Transverse colon (tissue), 4 donors: Measurements from ENCODE around the gene MAP3K21. TPM values are rescaled to one million over a fixed set of nuclear protein-coding genes. Genes with fewer than 3 reads are reported as not detected.

Experiments
- DNase-seq: peaks from one replicate; pipeline ENCODE4 v3.0.0-alpha.2; 2019
- H3K27ac ChIP-seq, 4 donors: fragments of 200-600 bp; sonication (generic); 2 replicates each; pipeline ENCODE4 v1.5.1; 2016 to 2018; ENCODE audit warnings: inconsistent platforms in 4 of 4
- H3K27me3 ChIP-seq: fragments of 200-600 bp; sonication (generic); 2 replicates; pipeline ENCODE4 v1.5.1; 2017; ENCODE audit warnings: inconsistent platforms
- H3K36me3 ChIP-seq, 4 donors: fragments of 200-600 bp; sonication (generic); 2 replicates each; pipeline ENCODE4 v1.5.1; 2017 to 2019; ENCODE audit warnings: inconsistent platforms in 4 of 4
- H3K4me1 ChIP-seq, 4 donors: fragments of 200-600 bp; sonication (generic); 2 replicates each; pipeline ENCODE4 v1.5.1; 2017 to 2020; ENCODE audit warnings: inconsistent platforms in 4 of 4
- H3K4me3 ChIP-seq, 4 donors: fragments of 200-600 bp; sonication (generic); 1 replicate in 1 of 4; 2 replicates in 3 of 4; pipeline versions ENCODE4 v1.5.1 to v1.6.1; 2017 to 2019; ENCODE audit warnings: inconsistent platforms in 4 of 4
- H3K9me3 ChIP-seq, 2 donors: fragments of 200-600 bp; sonication (generic); 2 replicates each; pipeline ENCODE4 v1.5.1; 2017 to 2019; ENCODE audit warnings: inconsistent platforms in 2 of 2
- CTCF ChIP-seq, 5 experiments: fragments of 200-600 bp in 3 of 5; fragments of 450-650 bp in 2 of 5; sonication (generic) in 3 of 5; IDR thresholded peaks; 1 replicate in 2 of 5; 2 replicates in 3 of 5; pipeline ENCODE4 v1.5.1; 2016 to 2017; ENCODE audit warnings: antibody characterized with exemption in 5 of 5, inconsistent platforms in 3 of 5, mild to moderate bottlenecking in 2 of 5, moderate library complexity in 1 of 5
- EP300 ChIP-seq: sonication (generic); formaldehyde crosslinking; IDR thresholded peaks from one replicate; pipeline ENCODE4 v1.6.1; 2017; ENCODE audit warnings: antibody characterized with exemption, low read depth
- POLR2A ChIP-seq: fragments of 450-650 bp; IDR thresholded peaks from one replicate; pipeline ENCODE4 v1.6.1; 2016; ENCODE audit warnings: antibody characterized with exemption, mild to moderate bottlenecking, moderate library complexity
- POLR2AphosphoS5 ChIP-seq, 3 donors: sonication (generic); formaldehyde crosslinking; IDR thresholded peaks; one replicate each; pipeline ENCODE4 v1.6.1; 2016; ENCODE audit warnings: antibody characterized with exemption in 3 of 3
- WGBS, 2 donors: methylation state at CpG; one replicate each; pipeline ENCODE4 v1.1.5; 2018; ENCODE audit warnings: low coverage in 1 of 2; 5-methylcytosine and 5-hydroxymethylcytosine counted together
- in situ Hi-C, 4 donors: fragments of 200-750 bp; cut with MboI; loops; one replicate each; pipeline versions ENCODE4 v1.15.0 to v1.15.1; 2017; ENCODE audit warnings: low sequenced_read_pairs in 3 of 4, low pct_ligation_motif_present in 1 of 4, low pct_unique_long_range_greater_than_20kb in 1 of 4
- intact Hi-C: fragments of 100-400 bp; cut with DNase I; formaldehyde crosslinking; loops from one replicate; pipeline ENCODE4 v1.15.1; 2023; ENCODE audit warnings: low total_unique reads
- total RNA-seq, 4 donors: library from RNA; depleted of rRNA; stranded (reverse); fragments of >200 nt; gene quantifications; one replicate each; pipeline ENCODE4 v1.1.0, GENCODE V29; 2016

The MAP3K21 gene
- total RNA-seq, 4 donors from 2014 or later, result 18.7 to 69.3 (median 28.9) TPM

DNA sequence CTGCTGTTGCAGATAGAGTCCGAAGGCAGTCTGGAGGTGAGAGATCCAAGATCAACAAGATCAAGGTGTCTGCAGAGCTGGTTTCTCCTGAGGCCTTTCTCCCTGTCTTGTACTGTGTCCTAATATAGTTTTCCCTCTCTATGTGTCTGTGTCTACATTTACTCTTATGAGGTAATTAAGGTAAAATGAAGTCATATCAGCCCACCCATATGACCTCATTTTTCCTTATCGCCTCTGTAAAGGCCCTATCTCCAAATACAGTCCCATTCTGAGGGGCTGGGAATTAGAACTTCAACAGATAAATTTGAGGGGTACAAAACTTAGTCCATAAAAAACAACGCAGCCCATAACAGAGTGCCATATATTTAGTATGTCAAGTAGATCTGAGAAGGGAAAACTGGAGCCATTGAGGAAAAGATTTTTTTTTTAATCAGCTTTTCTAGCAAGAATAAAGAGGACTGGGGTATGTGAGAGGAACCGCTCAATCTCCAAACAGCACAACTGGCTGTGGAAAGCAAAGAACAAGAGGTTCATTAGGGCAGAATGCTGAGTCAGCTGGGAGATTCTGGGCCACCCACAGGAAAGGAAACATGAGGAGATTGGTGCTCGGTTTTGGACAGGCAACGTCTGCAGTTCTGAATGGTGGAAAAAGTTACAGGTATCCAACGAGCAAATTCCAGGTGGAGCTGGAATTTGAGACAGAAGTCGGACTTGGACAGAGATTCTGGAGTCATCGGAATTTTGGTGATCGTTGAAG, 65.7 kb downstream of the MAP3K21 start:
- Histone ChIP-seq H3K4me3 (no peak overlapping the region), H3K27ac (no peak overlapping the region), H3K36me3 (no peaks in the 10 kb centered on the region), H3K9me3 (no peaks in the 10 kb centered on the region), H3K27me3 (peaks cover 13% of the 10 kb centered on the region), H3K4me1 (no peaks in the 10 kb centered on the region)
- in situ Hi-C loops (loop anchor here in 2 of 4 donors (5.0 to 25.0 kb wide), 2 partner anchors 669 kb away; no protein-coding TSS in a partner anchor), intact Hi-C loops (no loop called here)
- no peak for TF ChIP-seq CTCF (IDR thresholded peaks at IDR 0.05)
- WGBS, 2 donors, result 62% methylated on average over 10 of the region's 10 CpGs
- DNase-seq, result no peak

- in situ Hi-C loops (loop anchor here in 2 of 4 donors (5.0 to 25.0 kb wide), 2 partner anchors 668 kb away; no protein-coding TSS in a partner anchor), intact Hi-C loops (no loop called here)
- Histone ChIP-seq H3K27me3 (peaks cover 13% of the 10 kb centered on the region), H3K4me3 (no peak overlapping the region), H3K4me1 (no peaks in the 10 kb centered on the region), H3K36me3 (no peaks in the 10 kb centered on the region), H3K9me3 (no peaks in the 10 kb centered on the region), H3K27ac (no peak overlapping the region)
- 84 to 86% methylated on average over 3 of the region's 3 CpGs for WGBS, 2 donors
- TF ChIP-seq CTCF (IDR thresholded peaks at IDR 0.05) (no peak), POLR2AphosphoS5 (IDR thresholded peaks at IDR 0.05) (no peak), POLR2A (no peak), EP300 (no peak)
- DNase-seq, result no peak
Measured at GRCh38 chr1:233393926-233394680, 66.6 kb downstream of the MAP3K21 start.

DNA sequence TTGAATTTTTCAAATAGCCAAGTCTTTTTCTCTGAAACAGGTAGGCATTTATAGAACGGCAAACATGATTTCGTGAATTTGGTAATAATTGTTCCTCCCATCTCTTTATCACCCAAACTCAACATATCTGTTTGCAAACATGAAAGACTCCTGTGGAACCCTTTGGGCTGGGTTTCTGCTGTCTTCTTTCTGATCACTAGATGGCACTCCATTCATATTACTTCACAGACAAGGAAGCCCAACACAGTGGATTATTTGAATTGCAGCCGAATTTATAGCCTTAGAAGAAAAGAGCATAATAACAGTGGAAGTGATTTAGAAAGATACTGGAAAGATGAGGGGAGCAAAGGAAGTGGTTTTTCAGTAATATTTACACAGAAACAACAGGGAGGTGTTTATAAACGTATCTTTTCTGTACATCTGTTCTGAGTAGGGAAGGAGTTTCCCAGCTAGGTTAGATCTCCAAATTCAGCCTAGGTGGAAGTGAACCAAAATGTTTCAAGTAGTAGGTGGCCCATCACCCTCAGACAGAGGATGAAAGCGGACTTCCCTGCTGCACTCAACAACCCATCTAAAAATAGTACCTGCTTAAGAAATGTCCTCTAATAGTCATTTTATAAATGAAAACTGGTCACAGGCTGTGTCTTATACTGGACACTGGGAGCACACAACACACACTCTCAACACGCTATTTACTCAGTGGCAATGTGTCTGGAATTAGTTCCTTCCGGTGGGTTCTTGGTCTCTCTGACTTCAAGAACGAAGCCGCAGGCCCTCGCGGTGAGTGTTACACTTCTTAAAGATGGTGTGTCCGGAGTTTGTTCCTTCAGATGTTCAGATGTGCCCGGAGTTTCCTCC, 67.6 kb downstream of the MAP3K21 start:
- 60 to 65% methylated on average over 9 to 13 of the region's 13 CpGs for WGBS, 2 donors
- peaks cover 13% of the 10 kb centered on the region for H3K27me3 ChIP-seq
- no peak overlapping the region for H3K27ac ChIP-seq
- H3K9me3 ChIP-seq, result no peaks in the 10 kb centered on the region
- in situ Hi-C loops, result loop anchor here in 2 of 4 donors (5.0 to 25.0 kb wide), 2 partner anchors 667 kb away; no protein-coding TSS in a partner anchor
- H3K4me1 ChIP-seq, result no peaks in the 10 kb centered on the region
- intact Hi-C loops, result no loop called here
- H3K4me3 ChIP-seq, result no peak overlapping the region
- H3K36me3 ChIP-seq, result no peaks in the 10 kb centered on the region
- TF ChIP-seq POLR2AphosphoS5 (IDR thresholded peaks at IDR 0.05), result no peak
- TF ChIP-seq CTCF (IDR thresholded peaks at IDR 0.05), result peak; percentile 41 to 66 (median 59)
- no peak for TF ChIP-seq EP300
- DNase-seq, result no peak
